HG03097 (cell line): ENCODE results near the gene IFFO2.

Experiments used
- ATAC-seq: cut with Tn5 transposase; IDR thresholded peaks from one replicate; pipeline ENCODE4 v1.9.1; 2021; ENCODE audit not compliant: unreplicated experiment, low FRiP score

Gene IFFO2

DNA sequence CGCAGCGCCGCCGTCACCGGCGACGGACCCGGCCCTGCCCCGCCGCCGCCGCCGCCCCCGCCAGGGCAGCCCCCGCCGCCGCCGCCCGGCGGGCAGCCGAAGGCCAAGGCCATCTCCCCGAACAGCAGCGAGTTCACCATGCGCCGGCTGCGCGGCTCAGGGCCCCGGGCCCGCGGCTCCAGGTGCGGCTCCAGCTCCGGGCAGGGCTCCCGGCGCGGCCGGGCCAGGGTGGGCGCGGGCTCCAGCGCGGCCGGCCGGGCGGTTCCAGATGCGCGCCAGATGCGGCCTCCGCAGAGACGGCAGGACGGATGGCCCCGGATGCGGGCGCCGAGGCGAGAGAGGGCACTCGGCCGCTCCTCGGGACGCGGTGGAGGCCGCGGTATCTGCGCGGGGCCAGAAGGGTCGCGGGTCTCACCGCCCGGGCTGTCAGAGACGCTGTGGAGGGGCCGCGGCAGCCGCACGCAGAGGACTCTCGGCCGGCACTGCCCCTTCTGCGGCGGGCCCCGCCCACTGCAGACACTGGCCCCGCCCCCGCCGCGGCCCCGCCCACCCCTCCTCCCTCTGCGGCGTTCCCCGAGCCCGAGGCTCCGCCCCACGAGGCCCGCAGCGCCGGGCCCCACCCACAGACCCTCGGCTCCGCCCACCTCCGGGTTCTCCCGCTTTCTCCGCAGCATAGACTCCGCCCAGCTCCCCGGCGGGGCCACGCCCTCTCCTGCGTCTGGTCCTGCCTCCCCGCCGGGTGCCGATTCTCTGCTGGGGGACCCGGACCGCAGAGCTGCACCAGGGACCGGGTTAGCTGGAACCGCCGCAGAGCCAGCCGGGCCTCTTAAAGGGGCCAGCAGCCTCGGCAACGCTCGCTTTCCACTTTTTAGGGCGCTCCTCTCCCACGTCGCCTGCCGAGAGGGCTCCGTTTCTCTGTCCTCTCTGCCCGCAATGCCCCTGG lies at the start of gene IFFO2:
Gene IFFO2 (minus strand): TSS at position 484 of the 943 bp plus-strand sequence. CDS start 344 bp downstream, at position 140.
- ATAC-seq: peak; percentile 59

DNA sequence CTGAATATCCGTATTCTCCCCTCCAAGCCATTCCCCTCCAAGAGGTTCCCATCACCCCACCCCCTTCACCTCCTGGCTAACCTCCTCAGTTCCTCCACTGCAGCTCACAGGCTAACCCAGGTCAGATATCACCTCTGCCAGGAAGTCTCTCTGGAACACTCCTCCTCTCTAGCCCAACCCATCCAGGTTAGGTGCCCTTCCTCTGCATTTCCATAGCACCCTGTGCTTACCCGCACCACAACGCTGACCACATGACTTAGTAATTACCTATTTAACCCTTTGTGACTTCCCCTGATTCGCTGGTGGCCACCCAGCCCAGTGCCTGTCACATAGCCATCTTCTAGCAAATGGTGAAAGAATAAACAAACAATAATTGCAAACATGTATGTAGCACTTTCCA lies 49.5 kb upstream of the IFFO2 start:
- no peak for ATAC-seq

DNA sequence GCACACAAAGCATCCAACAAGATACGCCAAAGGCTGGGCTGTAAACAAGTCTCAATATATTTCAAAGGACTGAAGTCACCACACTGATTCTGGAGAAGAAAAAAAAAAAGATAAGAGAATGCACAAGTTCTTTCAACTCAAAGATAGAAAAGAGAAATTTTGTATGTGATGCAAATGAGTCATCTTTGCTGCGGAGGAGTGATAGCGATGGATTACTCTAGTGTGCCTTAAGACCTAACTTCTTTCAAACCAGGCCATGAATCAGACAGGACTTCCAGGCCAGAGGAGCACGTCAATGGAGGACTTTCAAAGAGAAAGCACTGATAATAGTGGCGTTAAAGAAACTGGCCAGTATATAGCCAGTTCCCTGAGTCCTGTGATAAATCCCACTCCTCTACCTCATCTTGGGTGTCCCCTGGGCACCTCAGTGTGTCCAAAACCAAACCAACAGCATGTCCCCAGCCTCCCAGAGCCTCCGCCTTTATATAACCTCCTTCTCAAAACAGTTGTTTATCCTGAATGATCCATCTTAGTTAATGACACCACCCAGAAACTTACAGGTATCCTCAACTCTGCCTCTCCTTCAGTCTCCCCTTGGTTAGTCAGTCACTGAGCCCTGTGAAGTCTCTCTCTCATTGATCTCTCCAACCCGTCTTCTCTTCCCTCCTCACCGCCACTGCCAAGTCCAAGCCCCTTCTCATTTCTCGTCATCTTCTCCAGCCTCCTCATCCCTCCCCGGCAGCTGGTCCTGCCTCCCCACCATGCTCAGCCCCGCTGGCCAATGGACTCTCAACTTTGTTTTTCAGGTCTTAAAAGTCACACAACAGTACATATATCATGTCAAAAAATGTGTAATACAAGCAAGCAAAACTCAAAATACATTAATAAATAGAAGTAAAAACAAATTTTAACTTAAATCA lies 47.2 kb upstream of the IFFO2 start:
- ATAC-seq: no peak

DNA sequence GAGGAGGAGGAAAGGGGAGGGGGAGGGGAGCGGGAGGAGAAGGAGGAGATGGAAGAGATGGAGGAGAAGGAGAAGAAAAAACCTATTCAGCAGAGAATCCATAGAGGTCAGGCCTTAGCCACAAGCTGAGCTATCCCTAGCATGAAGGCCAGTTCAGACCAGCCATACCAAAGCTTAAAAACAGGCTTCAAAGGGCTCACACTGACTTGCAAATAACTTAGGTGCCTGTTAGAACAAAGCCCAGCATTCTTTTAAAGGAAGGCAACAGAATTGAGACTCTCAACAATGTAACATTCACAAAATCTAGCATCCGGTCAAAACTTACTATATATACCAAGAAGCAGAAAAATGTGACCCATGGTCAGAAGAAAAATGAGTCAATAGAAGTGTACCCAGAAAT lies 43.6 kb upstream of the IFFO2 start:
- ATAC-seq: no peak

DNA sequence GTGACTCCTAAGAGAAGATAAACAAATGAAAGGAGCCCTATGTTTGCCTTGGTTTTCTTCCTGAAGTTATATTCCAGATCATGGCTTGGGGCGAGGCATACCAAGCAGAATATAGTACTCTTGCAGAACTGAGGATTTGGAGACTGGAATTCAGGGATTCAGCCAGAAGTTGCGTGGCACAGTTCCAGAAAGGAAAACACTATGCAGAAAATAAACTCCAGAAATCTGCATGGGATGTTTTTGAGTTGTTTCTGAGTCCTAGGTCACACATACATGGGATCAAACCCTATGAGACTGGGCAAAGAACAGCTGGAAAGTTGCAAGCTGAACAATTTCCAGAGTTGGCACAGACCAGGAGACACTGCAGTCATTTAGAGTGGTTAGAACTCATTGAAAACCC lies 42.9 kb upstream of the IFFO2 start:
- ATAC-seq: no peak

GRCh38 chr1:18998016-18998724 lies 41.7 kb upstream of the IFFO2 start:
- no peak for ATAC-seq

DNA sequence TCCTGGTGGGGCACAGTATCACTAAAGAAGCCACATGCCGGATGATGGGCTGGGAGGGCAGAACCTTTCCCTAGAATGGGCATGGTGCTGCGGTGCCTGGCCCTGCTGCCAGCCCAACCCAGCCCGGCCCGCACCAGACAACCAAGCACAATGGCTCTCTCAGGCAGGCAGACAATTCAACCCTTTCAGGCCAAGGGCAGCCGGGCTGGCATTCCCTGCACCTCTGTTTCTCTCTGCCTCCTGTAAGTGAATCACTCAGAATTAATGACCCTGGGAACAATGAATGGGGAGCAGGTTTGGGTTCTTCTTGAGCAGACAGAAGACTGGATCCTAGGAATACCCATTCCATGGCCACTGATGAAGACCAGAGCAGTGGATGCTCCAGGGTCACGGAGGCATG lies 41.0 kb upstream of the IFFO2 start:
- no peak for ATAC-seq

DNA sequence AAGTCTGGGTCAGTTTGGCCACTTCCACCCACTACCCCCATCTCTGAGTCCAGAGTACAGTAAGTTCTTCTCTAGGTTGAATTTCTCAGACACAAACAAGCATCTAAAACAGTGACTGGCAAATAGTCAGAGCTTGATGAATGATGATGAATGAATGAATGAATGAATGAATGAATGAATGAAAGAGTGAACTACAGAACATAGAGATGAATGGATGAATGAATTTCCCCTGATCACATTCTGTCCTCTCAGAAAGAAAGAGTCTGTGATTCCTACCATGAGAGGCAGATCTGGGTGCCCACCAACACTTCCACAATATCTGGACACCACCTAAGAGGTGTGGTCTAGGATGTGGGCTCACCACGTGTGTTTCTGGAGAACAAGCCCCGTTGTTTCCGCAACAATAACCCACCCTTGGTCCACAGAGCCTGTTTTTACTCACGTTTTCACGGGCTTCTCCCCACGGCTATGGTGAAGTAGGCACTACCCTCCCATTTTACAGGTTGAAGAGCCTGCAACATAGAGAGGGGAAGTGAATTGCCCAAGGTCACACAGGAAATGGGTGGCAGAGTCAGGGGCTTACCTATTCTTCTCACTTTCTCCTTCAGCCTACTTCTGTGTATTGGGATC lies 40.2 kb upstream of the IFFO2 start:
- ATAC-seq: no peak

GRCh38 chr1:18994381-18994780 lies 37.9 kb upstream of the IFFO2 start:
- ATAC-seq: no peak

DNA sequence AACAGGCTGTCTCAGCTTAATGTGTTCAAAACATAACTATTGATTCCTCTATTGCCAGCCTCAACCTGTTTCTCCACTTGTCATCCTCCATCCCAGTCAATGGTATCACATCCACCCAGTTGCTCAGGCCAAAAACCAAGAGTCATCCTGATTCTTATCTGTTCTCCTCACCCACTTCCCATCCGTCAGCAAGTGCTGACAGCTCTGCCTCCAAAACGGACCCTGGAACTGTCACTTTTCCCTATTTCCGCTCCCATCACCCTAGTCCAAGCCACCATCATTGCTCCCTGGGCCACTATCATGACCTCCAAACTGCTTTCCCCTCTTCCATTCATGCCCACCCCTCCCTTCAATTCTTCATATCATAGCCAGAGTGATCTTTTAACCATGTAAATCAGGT lies 36.2 kb upstream of the IFFO2 start:
- no peak for ATAC-seq

DNA sequence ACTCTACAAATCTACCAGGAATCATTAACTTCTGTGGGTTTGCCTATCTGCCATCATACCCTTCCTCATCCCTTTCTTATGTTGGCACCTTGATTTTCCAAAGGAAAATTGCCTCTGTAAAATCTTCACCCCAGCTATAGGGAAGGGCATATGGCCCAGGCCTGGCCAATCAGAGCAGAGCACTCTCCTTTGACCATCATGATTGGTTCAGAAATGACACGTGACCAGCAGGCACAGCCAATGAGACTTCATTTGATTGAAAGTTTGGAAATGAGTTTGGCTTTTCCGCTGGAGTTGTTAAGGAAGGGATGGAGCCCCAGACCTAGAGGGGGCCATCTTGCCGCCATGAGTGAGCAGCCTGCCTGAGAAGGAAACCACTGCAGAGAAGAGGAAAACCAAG lies 35.1 kb upstream of the IFFO2 start:
- ATAC-seq: no peak

GRCh38 chr1:18989896-18990295 lies 33.4 kb upstream of the IFFO2 start:
- no peak for ATAC-seq

DNA sequence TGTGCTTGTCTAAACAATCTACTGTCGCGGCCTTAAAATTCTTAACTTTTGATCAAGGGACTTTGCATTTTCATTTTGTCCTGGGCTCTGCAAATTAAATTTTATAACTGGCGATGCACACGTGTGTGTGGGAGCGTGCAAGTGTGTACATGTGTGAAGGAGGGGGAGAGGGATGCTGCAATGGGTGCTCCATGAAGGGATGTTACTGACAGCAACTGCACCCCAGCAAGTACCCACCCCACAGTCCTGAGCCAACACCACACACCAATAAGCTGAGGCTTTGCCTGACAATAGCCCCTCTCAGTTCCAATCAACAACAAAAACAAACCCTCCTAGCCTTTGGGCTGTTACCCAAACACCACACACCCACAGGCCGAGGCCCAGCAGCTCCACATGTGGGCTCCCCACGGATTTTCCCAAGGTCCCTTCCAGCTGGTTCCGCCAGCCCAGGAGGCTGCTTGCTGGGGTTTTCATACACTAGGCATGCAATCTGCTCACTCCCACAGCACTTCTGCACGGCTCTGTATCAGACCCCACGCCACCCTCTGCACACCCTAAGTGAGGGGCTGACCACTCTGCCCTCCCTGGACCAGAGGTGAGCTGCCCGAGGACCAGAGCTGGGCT lies 32.8 kb upstream of the IFFO2 start:
- no peak for ATAC-seq

GRCh38 chr1:18981242-18981641 lies 24.8 kb upstream of the IFFO2 start:
- no peak for ATAC-seq

DNA sequence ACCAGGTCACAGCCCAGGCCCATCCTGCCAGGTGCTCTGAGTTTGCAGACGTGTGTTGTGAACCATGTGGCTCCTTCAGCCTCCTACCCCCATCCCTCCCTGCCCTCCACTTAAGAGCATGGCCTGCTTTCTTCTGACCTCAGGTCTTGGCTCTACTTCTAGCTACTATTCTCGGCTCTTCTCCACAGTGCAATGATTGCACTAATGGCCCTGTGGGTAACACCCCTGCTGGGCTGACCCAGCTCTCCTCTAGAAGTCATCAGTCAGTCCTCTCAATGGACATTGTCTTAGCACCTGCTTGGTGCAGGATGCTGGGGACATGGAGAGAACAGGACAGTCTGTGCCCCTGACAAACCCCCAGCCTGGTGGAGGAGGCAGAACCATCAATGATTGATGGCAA lies 22.2 kb upstream of the IFFO2 start:
- ATAC-seq: no peak

GRCh38 chr1:18977428-18977827 lies 21.0 kb upstream of the IFFO2 start:
- ATAC-seq: no peak

GRCh38 chr1:18976096-18976495 lies 19.6 kb upstream of the IFFO2 start:
- ATAC-seq: no peak

DNA sequence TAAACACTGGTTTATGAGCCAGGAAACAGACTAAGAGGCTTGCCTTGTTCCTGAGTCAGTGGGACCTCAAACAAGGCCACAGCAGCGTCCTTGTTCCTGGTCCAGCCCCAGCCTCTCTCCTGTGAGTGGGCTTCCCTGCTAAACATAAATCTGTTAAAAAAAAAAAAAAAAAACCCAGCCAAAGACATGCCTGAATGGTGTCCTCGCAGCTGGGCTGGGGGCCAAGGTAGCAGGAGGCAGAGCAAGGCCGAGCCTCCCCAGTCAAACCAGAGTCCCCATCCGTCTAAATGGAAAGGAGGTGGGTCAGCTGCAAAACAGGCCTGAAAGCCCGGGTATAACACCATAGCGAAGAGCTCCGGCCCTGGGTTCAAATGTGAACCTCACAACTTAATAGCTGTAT lies 18.1 kb upstream of the IFFO2 start:
- ATAC-seq: no peak

DNA sequence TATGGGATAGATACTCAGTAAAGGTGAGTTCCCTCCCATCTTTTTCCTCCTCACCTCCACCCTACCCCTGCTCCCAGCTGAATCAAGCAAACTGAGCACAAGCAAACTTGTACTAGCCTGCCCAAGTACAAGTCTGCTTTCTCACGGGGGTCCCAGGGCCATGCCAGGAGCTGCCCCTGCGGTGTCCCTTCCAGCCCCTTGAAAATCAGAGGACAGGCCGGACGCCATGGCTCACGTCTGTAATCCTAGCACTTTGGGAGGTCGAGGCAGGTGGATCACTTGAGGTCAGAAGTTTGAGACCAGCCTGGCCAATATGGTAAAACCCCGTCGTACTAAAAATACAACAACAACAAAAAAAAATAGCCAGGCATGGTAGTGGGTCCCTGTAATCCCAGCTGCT lies 17.5 kb upstream of the IFFO2 start:
- ATAC-seq: no peak

DNA sequence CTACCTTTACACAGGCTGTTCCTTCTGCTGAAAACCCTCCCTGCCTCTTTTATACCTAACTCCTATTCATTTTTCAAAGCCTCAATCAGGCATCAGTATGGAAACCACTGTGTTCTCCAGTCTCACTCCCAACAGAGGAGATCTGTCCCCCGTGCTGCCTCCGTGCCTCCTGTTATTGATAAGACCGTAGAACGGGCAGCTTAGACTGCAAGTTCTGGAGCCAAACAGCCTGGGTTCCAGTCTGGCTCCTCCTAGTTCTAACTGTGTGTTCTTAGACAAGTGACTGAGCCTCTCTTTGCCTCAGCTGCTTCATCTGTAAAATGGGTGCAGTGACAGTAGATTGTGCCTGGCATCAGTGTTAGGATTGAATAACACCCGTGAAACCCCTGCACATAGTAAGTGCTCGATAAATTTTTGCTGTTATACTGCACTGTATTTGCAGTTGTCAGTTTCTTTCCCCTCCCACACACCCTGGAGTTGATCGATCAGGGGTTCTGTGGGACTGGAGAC lies 17.0 kb upstream of the IFFO2 start:
- no peak for ATAC-seq
